K562 (cell line): ENCODE measurements around the gene NAGS. TPM values are rescaled to one million over a fixed set of nuclear protein-coding genes. Genes with fewer than 3 reads are reported as not detected.
A peak's percentile ranks its signal among the peaks of the same experiment; 100 is the strongest.

Experiments
- ATAC-seq: fragments of 200-7000 bp; cut with Tn5 transposase; 3 replicates; pipeline ENCODE4 v1.9.1; 2020; ENCODE audit warnings: moderate library complexity
- BruUV-seq: library from RNA; stranded (reverse); fragments of 400-500 nt; replicated peaks from 2 replicates; lab custom pipeline; 2021; lab: Mats Ljungman, UMichigan
- CTCF ChIA-PET: fragments of 300-600 bp; formaldehyde crosslinking; extraction: SDS; loops from one replicate; lab custom pipeline; 2021; ENCODE audit warnings: low intra/inter-chr PET ratio; lab: Yijun Ruan, JAX
- POLR2A ChIA-PET: fragments of 300-600, 350-650 bp; sonication (Branson Sonifier 250); formaldehyde crosslinking; extraction: SDS; loops from one replicate; lab custom pipeline; 2021; ENCODE audit warnings: antibody characterized with exemption, inconsistent platforms; lab: Yijun Ruan, JAX
- DNase-seq, 4 experiments: peaks; one replicate each; pipeline versions ENCODE4 v3.0.0 to v3.0.0-alpha.2; 2011 to 2018; ENCODE audit warnings: low spot score in 3 of 4, mixed read lengths in 3 of 4; ENCODE audit errors: extremely low read depth in 1 of 4
- FAIRE-seq: peaks from 2 replicates; lab custom pipeline; 2011; peaks lifted over from hg19 to GRCh38; lab: Jason Lieb, UNC
- H2AFZ ChIP-seq: 2 replicates; pipeline ENCODE4 v1.6.0; 2011; ENCODE audit warnings: low read depth, low read length, control low read depth, inconsistent platforms
- H3K27ac ChIP-seq: fragments of 200-600 bp; 3 replicates; pipeline ENCODE4 v1.8.0; 2011; ENCODE audit warnings: low read depth, mild to moderate bottlenecking, control low read depth, inconsistent platforms, low read length, moderate library complexity, mixed read lengths; ENCODE audit errors: extremely low read depth
- H3K27me3 ChIP-seq, 2 experiments: fragments of 300-600 bp in 1 of 2; 2 replicates in 1 of 2; 3 replicates in 1 of 2; pipeline versions ENCODE4 v1.6.0 to v1.8.0; 2011; ENCODE audit warnings: inconsistent platforms in 2 of 2, low read length in 2 of 2, mild to moderate bottlenecking in 1 of 2, mixed read lengths in 1 of 2, moderate library complexity in 1 of 2; ENCODE audit not compliant: control insufficient read depth in 2 of 2, insufficient read depth in 2 of 2
- H3K36me3 ChIP-seq: fragments of 300-600 bp; 3 replicates; pipeline ENCODE4 v1.8.0; 2011; ENCODE audit warnings: mild to moderate bottlenecking, low read length, inconsistent platforms; ENCODE audit not compliant: control insufficient read depth, insufficient read depth
- H3K4me1 ChIP-seq, 2 experiments: fragments of 200-600 bp in 1 of 2; replicated peaks in 1 of 2; 2 replicates in 1 of 2; 3 replicates in 1 of 2; pipeline versions ENCODE4 v1.5.1 to v1.8.0; 2011; ENCODE audit warnings: inconsistent platforms in 2 of 2, low read length in 2 of 2, mild to moderate bottlenecking in 1 of 2, mixed read lengths in 1 of 2, moderate library complexity in 1 of 2; ENCODE audit not compliant: control insufficient read depth in 2 of 2, insufficient read depth in 2 of 2
- H3K4me2 ChIP-seq: 2 replicates; pipeline ENCODE4 v1.6.1; 2011; ENCODE audit warnings: low read length, control low read depth, inconsistent platforms, mixed read lengths; ENCODE audit not compliant: insufficient read depth
- H3K4me3 ChIP-seq: fragments of 200-600 bp; sonication (generic), shearing (Covaris generic); 2 replicates; pipeline ENCODE4 v1.5.1; 2016; ENCODE audit warnings: control low read depth, inconsistent platforms
- H3K79me2 ChIP-seq: fragments of 200-600 bp; 3 replicates; pipeline ENCODE4 v1.8.0; 2011; ENCODE audit warnings: low read length, inconsistent platforms; ENCODE audit not compliant: control insufficient read depth, insufficient read depth
- H3K9ac ChIP-seq, 2 experiments: 2 replicates each; pipeline versions ENCODE4 v1.6.0 to v1.6.1; 2011; ENCODE audit warnings: low read depth in 2 of 2, low read length in 2 of 2, control low read depth in 1 of 2, inconsistent platforms in 1 of 2, mild to moderate bottlenecking in 1 of 2, mixed read lengths in 1 of 2; ENCODE audit not compliant: insufficient read depth in 1 of 2
- H3K9me1 ChIP-seq: one replicate; pipeline ENCODE4 v1.6.0; 2011; ENCODE audit warnings: inconsistent platforms, mild to moderate bottlenecking, low read length, moderate library complexity; ENCODE audit not compliant: control insufficient read depth, insufficient read depth
- H3K9me3 ChIP-seq: replicated peaks from 2 replicates; pipeline ENCODE4 v1.5.1; 2011; ENCODE audit warnings: low read depth, low read length, inconsistent platforms; ENCODE audit not compliant: control insufficient read depth, insufficient read depth
- H4K20me1 ChIP-seq: replicated peaks from 2 replicates; pipeline ENCODE4 v1.6.1; 2011; ENCODE audit warnings: low read length, inconsistent platforms, mixed read lengths; ENCODE audit not compliant: control insufficient read depth, insufficient read depth
- ARID3B ChIP-seq: fragments of 250-450 bp; sonication (Bioruptor Pico); IDR thresholded peaks from 2 replicates; pipeline ENCODE4 v1.4.0; 2020; ENCODE audit warnings: borderline replicate concordance
- BCOR ChIP-seq: fragments of 450-650 bp; IDR thresholded peaks from 2 replicates; pipeline ENCODE4 v1.6.1; 2016
- C11orf30 ChIP-seq: fragments of 450-650 bp; IDR thresholded peaks from 2 replicates; pipeline ENCODE4 v1.6.1; 2016; ENCODE audit warnings: low read depth, mild to moderate bottlenecking
- HNRNPLL ChIP-seq: fragments of 200-400 bp; formaldehyde crosslinking; IDR thresholded peaks from 2 replicates; pipeline ENCODE4 v1.6.1; 2017; ENCODE audit warnings: low read length, low read depth, mild to moderate bottlenecking; ENCODE audit not compliant: poor library complexity, severe bottlenecking
- KDM1A ChIP-seq, 2 experiments: fragments of 450-650 bp; IDR thresholded peaks; 2 replicates each; pipeline ENCODE4 v1.6.1; 2016; ENCODE audit warnings: mild to moderate bottlenecking in 2 of 2
- PRDM10 ChIP-seq: fragments of 450-650 bp; IDR thresholded peaks from 2 replicates; pipeline ENCODE4 v1.6.1; 2018; ENCODE audit not compliant: partially characterized antibody
- RBM22 ChIP-seq: fragments of 200-400 bp; formaldehyde crosslinking; IDR thresholded peaks from 2 replicates; pipeline ENCODE4 v1.6.1; 2018; ENCODE audit warnings: low read length, low read depth; ENCODE audit not compliant: poor library complexity, severe bottlenecking
- RBM25 ChIP-seq: fragments of 200-400 bp; formaldehyde crosslinking; IDR thresholded peaks from 2 replicates; pipeline ENCODE4 v1.6.1; 2018; ENCODE audit warnings: low read length, low read depth, moderate library complexity; ENCODE audit not compliant: severe bottlenecking
- RCOR1 ChIP-seq, 2 experiments: IDR thresholded peaks; 2 replicates each; pipeline ENCODE4 v1.6.1; 2012; ENCODE audit warnings: low read depth in 2 of 2, low read length in 2 of 2, borderline replicate concordance in 1 of 2, improper control_type of control experiment in 1 of 2
- ZBTB8A ChIP-seq: fragments of 450-650 bp; IDR thresholded peaks from 2 replicates; pipeline ENCODE4 v1.6.1; 2018; ENCODE audit warnings: mild to moderate bottlenecking, moderate library complexity; ENCODE audit not compliant: partially characterized antibody
- WGBS: fragments of 100-300 bp; shearing (Covaris generic); methylation state at CpG from one replicate; pipeline ENCODE4 v1.1.6; 2016; ENCODE audit warnings: low coverage, mixed read lengths; ENCODE audit not compliant: insufficient coverage; ENCODE audit errors: missing lambda C conversion rate; 5-methylcytosine and 5-hydroxymethylcytosine counted together
- in situ Hi-C: fragments of 300-500 bp; cut with MboI; formaldehyde crosslinking; loops from 4 replicates; pipeline ENCODE4 v1.15.0; 2018; ENCODE audit warnings: inconsistent platforms, mixed read lengths
- intact Hi-C: fragments of 100-400 bp; cut with micrococcal nuclease; formaldehyde crosslinking; loops from 2 replicates; pipeline ENCODE4 v1.14.2; 2022
- polyA plus RNA-seq, 8 experiments: library from polyadenylated mRNA; depleted of rRNA in 4 of 8; stranded (reverse) in 5 of 8; unstranded in 3 of 8; fragments of >200 nt; fragmentation: Nextera tagmentation in 2 of 8; fragmentation: Illumina TruSeq in 1 of 8; extraction: Ambion mirVana in 2 of 8; extraction: Trizol in 1 of 8; gene quantifications; 2 replicates each; pipeline versions ENCODE4 v1.2.1 to v1.2.3, GENCODE V29; 2011 to 2014; ENCODE audit warnings: inconsistent platforms in 1 of 8, missing spikeins in 1 of 8
- total RNA-seq, 7 experiments: library from RNA; depleted of rRNA in 6 of 7; stranded (reverse); fragments of >200 nt in 6 of 7; fragmentation: Illumina TruSeq in 2 of 7; extraction: Trizol in 2 of 7; gene quantifications; 2 replicates each; pipeline versions ENCODE4 v1.2.1 to v1.2.3, GENCODE V29; 2011 to 2021; ENCODE audit warnings: low replicate concordance in 1 of 7
- TF ChIP-seq, protein P1 (sequence below): sonication (generic); formaldehyde crosslinking; IDR thresholded peaks from 2 replicates; pipeline ENCODE4 v1.8.0; 2022; ENCODE audit warnings: missing genetic modification reagents, mild to moderate bottlenecking, borderline replicate concordance

NAGS gene
- total and polyA plus RNA-seq, 9 of the 15 experiments (the other 6 are each of a cell fraction or from before 2014, with no cell fraction given): not detected

GRCh38 chr17:44002141-44002848, 2.1 kb upstream of the NAGS start (continued):
- TF ChIP-seq RCOR1 (IDR thresholded peaks at IDR 0.05; ENCODE audit: borderline replicate concordance in 1 of 2, low read depth in 2 of 2, low read length in 2 of 2): peak in 1 of 2 experiments; percentile 29; a peak in 1 of 4 replicates
- TF ChIP-seq, protein P1, sequence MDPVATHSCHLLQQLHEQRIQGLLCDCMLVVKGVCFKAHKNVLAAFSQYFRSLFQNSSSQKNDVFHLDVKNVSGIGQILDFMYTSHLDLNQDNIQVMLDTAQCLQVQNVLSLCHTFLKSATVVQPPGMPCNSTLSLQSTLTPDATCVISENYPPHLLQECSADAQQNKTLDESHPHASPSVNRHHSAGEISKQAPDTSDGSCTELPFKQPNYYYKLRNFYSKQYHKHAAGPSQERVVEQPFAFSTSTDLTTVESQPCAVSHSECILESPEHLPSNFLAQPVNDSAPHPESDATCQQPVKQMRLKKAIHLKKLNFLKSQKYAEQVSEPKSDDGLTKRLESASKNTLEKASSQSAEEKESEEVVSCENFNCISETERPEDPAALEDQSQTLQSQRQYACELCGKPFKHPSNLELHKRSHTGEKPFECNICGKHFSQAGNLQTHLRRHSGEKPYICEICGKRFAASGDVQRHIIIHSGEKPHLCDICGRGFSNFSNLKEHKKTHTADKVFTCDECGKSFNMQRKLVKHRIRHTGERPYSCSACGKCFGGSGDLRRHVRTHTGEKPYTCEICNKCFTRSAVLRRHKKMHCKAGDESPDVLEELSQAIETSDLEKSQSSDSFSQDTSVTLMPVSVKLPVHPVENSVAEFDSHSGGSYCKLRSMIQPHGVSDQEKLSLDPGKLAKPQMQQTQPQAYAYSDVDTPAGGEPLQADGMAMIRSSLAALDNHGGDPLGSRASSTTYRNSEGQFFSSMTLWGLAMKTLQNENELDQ: no peak
- peak; percentile 60 to 78 for TF ChIP-seq KDM1A (IDR thresholded peaks at IDR 0.05)
- peak; percentile 77 for TF ChIP-seq RBM25
- TF ChIP-seq RBM22: no peak
- TF ChIP-seq BCOR: peak; percentile 90

DNA sequence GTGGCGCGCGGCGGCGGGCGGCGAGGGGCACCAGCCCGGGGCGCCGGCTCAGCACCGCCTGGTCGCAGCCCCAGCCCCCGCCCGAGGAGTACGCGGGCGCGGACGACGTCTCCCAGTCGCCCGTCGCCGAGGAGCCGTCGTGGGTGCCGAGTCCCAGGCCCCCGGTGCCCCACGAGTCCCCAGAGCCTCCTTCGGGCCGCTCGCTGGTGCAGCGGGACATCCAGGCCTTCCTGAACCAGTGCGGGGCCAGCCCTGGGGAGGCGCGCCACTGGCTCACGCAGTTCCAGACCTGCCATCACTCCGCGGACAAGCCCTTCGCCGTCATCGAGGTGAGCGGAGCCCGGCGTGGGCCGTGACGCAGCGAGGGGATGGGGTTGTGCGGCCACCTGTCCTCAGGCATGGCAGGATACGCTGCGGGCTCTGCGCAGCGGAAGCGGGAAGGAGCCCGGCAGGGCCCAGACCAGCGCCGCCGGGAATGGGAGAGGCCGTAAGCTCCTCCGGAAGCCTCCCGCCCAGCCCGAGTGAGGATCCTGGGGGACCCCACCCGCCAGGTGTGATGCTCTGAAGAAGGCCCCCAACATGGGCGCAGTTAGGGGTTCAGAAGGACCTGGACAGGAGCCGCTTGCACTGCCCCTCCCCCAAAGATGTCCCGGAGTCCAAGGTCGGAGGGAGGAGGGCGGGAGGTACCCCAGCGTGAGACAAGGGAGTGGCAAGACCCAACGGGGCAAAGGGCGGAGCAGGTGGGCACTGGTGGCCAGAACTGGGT, 522 bp downstream of the NAGS start:
- no peaks in the 10 kb centered on the region for H3K9me3 ChIP-seq
- H3K4me1 ChIP-seq: peaks cover 12 to 37% of the 10 kb centered on the region in 2 experiments
- no peaks in the 10 kb centered on the region for H3K79me2 ChIP-seq
- H3K9ac ChIP-seq: no peak overlapping the region
- H3K4me2 ChIP-seq: no peak overlapping the region
- ATAC-seq (no peak), DNase-seq (no peak), FAIRE-seq (no peak)
- ChIA-PET POLR2A (interaction anchor here (0.6 kb wide), 1 partner anchor 26 kb away, joined by 4 read pairs; no protein-coding TSS in a partner anchor), CTCF (no interaction called here)
- H3K27ac ChIP-seq: no peak overlapping the region
- 92% methylated on average over 50 of the region's 71 CpGs for WGBS
- no TSS peak for BruUV-seq
- no peaks in the 10 kb centered on the region for H3K36me3 ChIP-seq
- no peaks in the 10 kb centered on the region for H3K27me3 ChIP-seq
- no peaks in the 10 kb centered on the region for H3K9me1 ChIP-seq
- no peak overlapping the region for H3K4me3 ChIP-seq
- intact Hi-C loops: no loop called here
- no peak overlapping the region for H2AFZ ChIP-seq
- peaks cover 11% of the 10 kb centered on the region; the same call in 1 of the 2 replicates for H4K20me1 ChIP-seq
- in situ Hi-C loops: no loop called here
- TF ChIP-seq C11orf30: no peak
- no peak for TF ChIP-seq PRDM10
- TF ChIP-seq HNRNPLL: no peak
- no peak for TF ChIP-seq ARID3B (CRISPR knock-in tag)
- TF ChIP-seq ZBTB8A: no peak
